HG02763 (cell line): Measurements from ENCODE around the gene FMNL2.

Experiments used
- ATAC-seq: cut with Tn5 transposase; IDR thresholded peaks from one replicate; pipeline ENCODE4 v1.9.1; 2021; ENCODE audit warnings: mild to moderate bottlenecking, moderate library complexity; ENCODE audit not compliant: unreplicated experiment

The FMNL2 gene

DNA sequence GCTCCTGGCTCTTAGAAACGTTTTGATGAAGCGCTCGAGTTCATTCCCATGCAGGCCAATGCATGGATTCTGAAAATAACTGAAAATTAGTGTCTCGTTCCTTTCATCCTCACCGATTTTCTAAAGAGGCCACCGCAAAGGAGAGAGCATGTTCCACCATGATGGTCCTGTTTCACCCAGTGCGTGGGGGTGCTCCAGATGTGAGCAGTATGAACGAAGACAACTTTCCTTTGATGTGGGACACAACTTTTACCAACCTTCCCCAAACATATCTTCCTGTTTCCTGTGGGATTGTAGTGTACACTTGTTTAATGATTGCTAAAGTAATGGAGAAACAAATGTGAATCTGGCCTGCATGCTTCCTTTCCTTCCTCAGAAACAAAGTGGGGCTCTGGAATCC is 267.8 kb downstream of the FMNL2 start:
- ATAC-seq = no peak

DNA sequence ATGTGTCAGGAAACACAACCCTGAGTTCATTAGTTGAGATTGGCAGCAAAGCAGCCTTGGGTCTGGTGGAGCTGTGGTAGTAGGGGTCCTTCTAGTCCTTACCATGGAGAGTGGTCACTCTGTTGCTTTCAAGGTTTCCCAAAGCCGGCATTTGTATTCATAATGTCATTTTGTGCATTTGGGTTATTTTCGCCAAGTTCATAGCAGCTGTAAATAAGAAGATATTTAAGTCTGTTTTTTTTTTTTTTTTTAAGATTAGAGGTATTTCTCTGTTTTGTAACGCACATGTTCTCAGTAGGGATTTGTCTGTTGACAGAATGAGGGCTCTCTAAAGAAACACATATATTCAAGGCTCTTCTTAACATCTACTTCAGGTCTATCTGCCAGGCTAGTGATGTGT is 268.2 kb downstream of the FMNL2 start:
- ATAC-seq = no peak

DNA sequence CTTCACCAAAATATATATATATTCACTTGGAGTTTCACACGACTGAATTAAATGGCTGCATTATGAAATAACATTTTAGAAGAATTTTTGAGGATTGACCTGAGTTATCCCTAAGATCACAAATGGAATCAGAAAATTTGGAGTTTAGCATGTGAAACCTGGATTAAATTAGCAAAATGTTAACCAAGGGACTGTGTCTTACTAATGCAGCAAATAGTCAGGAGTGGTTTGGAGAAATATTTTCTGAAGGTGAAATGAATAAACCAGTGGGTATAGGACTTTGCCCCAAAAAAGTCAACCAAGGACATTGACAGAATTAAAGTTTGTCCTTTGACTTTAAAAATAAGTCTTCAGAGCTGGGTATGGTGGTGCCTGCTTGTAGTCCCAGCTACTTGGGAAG is 271.1 kb downstream of the FMNL2 start:
- no peak for ATAC-seq

DNA sequence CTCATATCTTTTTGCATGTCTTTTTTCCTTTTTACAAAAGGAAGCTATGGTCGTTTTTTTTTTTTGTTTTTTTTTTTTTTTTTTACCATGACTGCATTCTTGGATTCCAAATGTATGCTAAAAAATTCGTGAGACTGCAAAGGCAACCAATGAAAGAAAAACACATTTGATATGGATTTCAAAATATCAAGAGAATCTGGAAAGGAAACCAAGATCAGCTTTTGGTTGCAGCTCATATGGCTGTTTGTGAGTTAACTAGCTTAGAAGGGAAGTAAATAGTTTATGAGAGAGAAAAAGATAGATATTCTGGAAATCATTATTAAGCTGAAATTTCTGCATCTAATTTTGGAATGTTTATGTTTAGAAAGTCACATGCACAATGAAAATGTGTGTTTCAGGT is 272.0 kb downstream of the FMNL2 start:
- ATAC-seq = no peak

DNA sequence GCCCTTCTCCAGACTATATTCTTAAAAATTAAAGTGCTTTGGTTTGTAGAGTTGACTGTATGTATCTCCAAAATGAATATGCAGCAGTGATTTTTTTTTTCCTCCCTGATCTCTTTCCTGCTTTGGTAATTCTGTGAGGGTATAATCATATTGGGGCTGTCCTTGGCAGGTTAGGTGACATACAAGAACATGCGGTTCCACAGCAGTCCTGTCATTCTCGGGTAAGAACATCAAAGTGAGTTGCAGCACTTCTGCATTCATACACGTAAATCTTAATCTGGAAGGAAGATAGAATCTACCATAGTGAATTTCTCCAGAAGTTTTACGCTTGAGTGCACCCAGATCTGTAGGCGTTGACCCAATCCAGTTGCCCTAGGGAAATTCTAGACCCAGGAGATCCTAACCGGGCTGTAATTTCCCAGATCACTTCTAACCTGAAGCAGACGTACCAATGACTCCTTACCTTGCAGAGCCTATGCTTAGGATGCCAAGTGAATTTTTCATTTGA is 272.9 kb downstream of the FMNL2 start:
- ATAC-seq = no peak

DNA sequence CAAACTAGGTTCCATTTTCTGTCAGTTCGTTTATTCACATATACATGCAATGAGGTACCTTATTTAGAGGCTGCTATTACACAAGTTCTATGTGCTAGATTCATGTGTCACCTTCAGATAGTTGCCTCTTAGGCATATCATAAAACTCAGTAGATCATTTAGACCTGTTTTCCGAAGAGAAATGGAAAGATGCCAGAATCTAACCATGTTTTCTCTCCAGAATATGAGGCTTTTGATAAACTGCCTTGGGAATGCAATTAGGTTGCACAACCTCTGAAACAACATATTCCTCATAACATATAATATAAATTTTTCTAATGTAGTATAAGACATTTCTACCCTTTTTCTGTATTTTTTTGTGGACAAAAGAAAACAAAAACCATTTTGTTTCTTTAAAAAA is 274.2 kb downstream of the FMNL2 start:
- ATAC-seq = no peak

DNA sequence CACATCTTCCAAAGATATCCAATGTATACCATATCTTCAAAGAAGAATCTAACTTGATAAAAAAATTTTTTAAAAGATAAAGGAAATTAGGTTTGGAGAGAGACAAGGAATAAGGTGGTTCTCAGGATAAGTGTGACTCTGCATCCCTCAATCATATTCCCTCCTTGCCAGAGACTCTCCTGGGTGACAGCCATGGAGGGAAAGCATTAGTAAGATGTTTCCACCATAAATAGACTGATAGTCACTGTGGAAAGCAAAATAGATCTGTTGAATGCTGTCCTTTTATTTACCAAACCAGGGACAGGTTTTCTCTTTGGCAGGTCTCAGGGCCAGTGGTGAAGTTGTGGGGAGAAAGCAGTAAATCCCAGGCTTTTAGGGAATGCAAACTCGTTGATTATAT is 274.7 kb downstream of the FMNL2 start:
- no peak for ATAC-seq

DNA sequence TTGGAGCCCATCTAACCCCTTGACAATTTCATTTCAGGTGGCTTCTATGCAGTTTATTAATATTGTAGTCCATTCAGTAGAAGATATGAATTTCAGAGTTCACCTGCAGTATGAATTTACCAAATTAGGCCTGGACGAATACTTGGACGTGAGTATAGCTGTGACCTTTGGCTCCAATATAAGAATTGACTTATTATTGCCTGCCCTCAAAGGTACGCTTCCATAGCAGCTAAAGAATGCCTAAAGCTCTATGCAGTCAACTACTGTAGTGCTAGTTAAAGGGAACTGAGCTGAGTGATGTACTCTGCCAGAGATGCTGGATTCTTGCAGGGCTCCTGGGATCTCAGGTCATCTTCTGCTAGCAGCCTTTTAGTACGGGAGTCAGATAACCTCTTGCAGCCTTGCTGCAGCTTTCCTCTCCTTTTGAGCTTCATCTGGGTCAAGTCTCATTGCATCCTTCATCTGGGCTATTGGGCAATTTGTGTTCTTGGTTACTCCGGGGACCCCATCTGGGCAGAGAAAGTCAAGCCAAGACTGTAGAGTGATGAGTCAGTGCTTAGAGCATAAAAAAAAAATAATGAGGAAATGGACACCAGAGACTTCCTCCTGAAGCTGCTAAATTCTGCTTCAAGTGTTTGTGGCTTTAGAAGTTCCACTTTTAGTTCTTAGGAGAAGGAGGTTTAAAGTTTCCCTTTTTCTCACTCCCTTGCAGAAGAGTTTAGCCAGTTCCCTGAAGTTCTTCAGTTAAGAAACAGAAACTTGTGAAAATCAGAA is 276.7 kb downstream of the FMNL2 start:
- peak; percentile 79 for ATAC-seq

DNA sequence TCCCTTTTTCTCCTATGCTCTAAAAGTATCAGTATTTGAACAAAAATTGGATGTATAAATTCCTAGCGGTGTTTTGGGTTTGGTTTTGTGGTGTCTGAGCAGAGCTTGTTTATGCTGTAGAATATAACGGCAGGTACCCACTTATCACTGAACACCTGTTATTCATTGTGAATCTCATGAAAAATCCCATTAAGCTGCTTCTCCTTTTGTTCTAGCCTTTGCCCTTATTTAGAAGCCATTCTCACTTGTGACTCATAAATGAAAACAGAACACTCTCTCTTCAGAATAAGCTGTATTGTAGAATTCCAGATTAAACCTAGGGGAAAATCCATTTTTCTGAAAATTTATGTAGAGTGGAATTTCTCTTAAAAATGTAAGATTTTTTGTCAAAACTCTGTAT is 278.3 kb downstream of the FMNL2 start:
- ATAC-seq = peak; percentile 31

DNA sequence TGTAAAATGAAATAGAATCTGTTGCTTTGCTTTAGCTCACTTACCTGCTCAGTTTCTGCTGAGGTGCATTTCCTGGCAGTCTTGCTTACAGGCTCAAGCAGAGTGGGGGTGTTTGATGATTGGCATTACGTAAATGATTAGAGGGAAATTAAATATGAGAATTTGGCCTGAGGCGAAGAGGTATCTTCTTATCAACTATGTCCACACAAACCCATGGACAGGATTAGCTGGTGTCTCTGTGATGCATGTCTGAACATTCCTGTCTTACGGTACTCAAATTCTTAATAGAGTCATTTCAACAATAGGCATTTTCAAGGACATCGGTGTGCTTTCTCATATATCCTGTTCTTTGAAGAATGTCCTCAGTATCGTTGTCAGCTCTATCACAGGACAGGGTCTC is 280.2 kb downstream of the FMNL2 start:
- no peak for ATAC-seq

DNA sequence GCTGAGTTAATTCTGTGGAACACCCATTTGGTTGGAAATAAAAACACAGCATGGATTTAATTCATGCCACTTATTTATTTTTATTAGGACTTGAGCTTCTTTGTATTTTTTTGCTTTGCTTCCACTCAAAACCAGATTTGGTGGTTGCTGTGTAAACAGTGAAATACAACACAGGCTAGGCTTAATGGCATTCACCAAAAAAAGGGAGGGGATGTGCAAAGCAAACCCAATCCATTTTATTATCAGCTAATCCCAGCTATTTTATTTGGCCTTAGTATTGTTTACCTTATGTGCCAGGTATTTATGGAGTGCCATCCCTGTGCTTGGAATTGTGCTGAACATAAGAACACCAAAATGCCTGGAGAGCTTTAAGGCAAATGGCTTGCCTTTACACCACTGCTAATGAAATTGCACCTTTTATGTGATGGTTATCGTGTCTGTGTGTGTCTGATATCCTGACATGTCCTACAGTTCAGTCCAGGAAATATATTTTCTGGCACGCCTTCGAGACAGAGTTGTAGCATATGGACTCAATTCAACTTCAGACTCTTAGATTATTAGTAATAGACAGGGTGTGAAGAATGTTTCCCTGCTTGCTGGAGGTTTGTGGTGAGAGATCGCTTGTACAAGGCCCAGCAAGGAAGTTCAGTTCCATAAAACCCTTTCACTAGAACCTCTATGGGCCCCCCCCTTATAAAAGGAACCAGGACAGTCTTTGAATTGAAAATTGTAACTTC is 282.6 kb downstream of the FMNL2 start:
- ATAC-seq = no peak

DNA sequence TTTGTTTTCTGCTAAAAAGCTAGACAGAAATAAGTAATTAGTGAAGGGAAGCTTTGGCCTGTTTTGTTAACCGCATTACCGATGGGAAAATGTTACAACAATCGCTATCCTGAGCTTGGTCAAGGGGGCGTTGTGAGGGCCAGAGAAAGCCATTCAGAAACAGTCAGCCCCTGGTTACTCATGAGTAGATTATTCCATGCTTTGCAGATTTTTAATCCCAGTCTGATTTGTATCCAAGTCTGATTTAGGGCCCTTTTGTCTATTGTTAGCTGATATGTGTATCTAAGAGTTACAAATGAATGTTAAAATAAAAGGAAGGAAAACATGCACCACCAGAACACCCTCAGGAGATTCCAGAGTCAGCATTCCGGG is 283.2 kb downstream of the FMNL2 start:
- no peak for ATAC-seq

DNA sequence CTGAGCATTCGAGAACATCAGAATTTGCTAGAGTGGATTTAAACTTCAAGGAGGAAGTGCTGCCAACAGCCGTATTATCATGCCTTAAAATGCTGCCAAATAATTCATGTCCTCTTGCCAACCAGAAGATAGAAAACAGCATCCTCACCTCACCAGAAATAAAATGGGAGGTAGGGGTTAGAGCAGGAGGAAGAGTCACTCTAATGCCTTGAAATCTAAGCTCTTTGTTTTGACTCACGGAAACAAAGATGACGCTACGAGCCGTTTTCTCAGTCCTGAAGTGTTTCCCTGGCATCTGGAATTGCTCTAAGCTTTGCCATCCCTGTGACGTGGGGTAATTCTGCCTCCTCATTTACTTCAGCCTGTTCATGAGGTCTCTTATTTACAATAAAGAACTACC is 285.2 kb downstream of the FMNL2 start:
- ATAC-seq = no peak

DNA sequence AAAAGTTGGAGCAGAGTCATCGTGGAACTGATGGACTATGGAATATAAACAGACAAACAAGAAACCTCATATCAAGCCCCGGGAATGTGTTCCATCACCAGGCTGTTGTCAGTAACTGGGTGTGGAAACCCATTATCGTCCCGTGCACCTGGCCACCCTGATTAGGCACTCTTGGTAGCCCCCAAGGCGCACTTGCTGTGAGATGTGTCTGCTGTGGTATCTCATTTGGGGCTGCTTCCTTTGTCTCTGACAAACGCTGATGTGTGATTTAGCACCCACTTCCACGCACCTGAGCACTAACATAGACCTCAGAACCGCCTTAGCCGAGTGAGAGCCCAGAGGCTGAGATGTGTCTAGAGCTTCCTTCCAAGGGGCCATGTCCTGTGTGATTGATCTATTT is 286.0 kb downstream of the FMNL2 start:
- no peak for ATAC-seq

DNA sequence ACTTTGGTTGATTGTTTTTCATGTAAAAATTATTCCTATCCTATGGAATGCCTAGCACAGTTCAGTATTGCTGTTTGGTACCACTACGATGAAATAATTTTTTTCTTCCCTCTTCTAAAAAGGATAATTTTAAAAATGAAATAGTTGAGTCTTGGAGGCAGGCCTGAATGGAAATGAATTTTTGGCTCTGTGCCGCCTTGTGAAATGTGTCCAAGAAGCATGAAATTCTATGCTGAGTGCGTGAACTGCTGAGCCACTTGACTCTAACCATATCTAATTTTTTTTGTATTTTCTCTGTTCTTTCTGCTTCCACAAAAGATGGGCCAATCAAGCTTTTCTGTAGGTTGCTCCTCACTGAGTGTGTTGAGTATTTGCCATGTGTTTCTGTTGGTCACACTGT is 287.2 kb downstream of the FMNL2 start:
- ATAC-seq = no peak

DNA sequence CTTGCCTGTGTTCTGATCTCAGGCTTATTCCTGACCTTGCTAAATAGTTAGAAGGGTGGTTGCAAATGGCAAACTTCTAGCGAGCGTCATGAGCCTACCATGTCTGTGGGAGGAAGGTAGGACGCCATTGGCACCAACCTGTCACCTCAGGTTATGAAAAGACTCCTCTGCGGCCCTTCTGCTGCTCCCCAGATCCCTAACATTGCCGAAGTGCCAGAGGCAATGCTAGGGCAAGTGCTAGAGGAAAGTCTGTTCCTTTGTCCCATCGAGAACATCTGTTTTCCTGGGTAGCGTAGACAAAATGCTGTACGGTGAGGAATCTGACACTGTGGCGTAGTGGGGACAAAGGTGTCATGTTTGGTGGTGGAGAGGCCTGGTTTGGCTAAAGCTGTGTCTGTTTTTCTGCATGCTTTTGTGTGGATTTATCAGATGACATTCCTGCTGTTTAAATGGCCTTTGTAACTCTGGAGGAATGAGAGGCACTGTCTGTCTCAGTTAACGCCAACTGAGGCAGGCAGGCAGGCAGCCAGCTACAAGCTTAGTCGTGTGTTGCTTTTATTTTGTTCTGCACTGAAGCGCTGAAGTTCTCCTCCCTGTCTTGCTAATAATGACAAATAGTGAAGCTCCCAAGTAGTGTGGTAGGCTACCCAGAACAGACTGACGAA is 288.2 kb downstream of the FMNL2 start:
- no peak for ATAC-seq

DNA sequence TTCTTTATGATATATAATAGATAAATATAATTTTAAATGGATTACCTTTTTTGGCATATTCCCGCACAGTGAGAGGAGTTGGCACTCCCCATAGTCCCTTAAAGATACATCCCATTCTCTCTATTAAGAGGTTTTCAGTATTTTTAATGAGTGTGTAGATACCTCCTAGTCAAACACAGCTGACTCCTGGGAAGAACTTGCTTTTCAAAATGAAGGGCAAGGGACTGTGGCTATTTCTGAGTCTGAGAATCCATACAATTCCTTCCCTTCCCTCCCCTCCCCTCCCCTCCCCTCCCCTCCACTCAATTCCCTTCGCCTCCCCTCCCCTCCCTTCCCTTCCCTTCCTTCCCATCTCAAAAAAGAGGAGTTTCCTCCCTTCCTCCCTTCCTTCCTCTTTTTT is 288.8 kb downstream of the FMNL2 start:
- ATAC-seq = no peak

DNA sequence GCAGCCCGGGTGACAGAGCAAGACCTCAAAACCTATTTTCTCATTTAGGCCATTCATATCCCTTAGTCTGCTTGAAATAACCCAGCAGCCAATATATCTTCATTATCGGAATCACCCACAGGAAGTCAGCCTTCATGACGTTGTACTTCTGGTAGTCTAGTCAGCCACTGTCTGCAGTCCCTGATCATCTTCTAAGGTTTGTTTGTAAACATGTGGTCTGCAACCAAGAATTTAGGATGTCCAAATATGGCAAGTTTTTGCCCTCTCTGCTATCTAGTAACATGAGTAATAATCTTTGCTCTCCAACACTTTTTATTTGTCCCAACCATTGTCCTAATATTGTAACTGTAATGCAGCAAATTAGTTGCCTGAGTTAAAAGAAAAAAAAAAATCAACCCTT is 289.8 kb downstream of the FMNL2 start:
- ATAC-seq = no peak

DNA sequence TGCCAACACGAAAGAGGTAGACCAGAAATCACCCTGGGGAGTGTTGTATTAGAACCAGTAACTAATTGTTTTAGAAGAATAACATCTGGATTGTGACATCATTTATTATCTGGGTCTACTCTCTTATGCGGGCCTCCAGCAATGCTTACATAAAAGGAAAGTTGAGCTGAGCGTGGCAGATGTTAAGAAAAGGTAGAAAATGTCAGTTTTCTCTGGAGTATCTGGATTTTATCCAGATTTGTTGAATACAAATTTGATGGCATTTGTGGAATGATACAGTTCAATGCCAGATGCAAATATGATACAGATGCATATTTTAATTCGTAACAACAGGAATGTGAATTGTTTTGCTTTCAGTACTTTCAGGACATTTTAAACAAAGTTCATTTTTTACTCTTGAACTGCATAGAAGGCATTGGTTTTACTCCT is 292.0 kb downstream of the FMNL2 start:
- no peak for ATAC-seq

DNA sequence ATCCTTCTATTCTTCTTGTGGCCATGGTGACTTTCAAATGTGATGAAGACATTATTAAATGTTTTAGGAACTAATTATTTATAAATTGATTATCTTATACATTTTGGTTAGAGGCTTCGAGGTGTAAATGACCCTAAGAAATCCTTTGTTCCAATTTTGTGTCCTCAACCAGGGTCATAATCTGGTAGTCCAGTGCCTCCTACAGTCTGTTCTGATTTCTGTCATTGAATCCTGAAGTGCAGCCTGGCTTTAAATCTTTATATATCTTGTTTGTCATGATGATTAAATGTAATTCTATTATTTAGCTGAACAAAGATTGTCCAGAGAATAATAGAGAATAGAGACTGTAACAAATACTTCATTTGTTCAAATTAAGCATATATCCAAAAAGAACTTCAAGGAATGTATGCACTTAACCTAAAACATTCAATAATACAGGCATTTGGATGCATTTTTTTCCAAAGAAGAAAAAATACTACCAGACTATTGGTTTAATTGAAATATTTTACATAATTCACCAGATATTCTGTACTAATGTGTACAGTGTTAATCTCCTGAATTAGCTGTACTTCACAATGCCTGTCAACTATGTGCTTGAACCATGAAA is 292.5 kb downstream of the FMNL2 start:
- no peak for ATAC-seq

DNA sequence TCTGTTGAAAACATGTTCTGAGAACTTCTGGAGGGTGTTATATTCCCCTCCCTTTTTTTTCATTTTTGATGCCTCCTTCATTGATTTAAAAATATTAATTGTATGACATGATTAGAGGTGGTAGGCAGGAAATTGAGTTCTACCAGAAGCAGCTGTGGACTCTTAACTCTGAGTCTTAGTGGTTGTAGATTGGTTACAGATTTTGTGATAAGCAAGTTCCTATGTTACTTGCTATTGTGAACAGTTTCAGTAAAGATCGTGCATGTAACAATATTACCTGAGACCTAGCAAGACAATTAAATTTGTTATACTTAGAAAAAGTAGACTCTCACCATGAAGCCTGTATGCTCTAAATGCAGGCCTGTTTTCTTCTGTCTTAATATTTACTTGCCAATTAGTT is 294.2 kb downstream of the FMNL2 start:
- ATAC-seq = no peak
